ENCODE measurements around the gene OGFR. TPM values are rescaled to one million over a fixed set of nuclear protein-coding genes. Genes with fewer than 3 reads are reported as not detected.

OGFR gene
- total RNA-seq, 1 donor from 2014 or later: 43.7 TPM

DNA sequence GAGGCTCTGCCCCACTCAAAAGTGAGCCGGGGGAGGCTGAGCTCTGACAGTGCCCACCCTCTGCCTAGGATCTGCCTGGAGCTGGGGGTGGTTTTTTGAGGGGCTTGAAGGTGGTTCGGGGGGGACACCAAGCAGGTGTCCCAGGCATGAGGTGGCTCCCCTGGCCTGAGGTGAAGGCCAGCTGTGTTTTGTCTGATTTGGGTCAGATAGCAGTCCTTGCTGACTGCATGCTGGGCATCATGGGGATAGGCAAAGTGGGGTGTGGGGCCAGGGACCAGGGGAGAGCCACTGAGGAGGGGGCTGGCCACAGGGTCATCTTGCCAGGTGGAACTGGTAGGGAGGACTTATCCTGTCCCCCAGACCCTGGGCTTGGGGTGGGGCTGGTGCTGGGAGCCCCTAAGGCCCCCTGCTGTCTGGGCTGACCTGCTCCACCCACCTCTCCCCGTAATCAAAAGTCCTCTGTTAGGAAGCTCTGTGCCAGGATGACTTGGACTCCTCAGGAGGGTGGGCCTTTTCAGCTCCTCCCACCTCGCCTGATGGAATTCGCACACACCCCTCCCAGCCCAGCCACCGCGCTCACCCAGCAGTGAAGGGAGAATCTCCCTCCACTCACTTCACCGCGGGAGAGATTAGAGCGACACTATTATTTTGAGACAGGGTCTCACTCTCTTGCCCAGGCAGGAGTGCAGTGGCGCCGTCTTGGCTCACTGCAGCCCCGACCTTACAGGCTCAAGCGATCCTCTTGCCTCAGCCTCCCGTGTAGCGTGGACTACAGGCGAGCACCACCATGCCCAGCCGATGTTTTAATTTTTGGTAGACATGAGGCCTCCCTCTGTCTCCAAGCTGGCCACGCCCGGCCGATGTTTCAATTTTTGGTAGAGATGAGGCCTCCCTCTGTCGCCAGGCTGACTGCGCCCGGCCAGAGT is 10.7 kb downstream of the OGFR start:
- Histone ChIP-seq H3K27me3 (peaks cover 13% of the 10 kb centered on the region), H3K4me3 (no peak overlapping the region), H3K4me1 (peaks cover 48% of the 10 kb centered on the region), H3K9me3 (no peaks in the 10 kb centered on the region), H3K36me3 (peaks cover 0 to 24% of the 10 kb centered on the region in 2 donors), H3K27ac (no peak overlapping the region)
- intact Hi-C loops (cut with DNase I): loop anchor here (10.0 kb wide), 1 partner anchor 401 kb away; no protein-coding TSS in a partner anchor
- DNase-seq (ENCODE audit: extremely low spot score in 2 of 2): no peak
- TF ChIP-seq POLR2A (IDR thresholded peaks at IDR 0.05): no peak

DNA sequence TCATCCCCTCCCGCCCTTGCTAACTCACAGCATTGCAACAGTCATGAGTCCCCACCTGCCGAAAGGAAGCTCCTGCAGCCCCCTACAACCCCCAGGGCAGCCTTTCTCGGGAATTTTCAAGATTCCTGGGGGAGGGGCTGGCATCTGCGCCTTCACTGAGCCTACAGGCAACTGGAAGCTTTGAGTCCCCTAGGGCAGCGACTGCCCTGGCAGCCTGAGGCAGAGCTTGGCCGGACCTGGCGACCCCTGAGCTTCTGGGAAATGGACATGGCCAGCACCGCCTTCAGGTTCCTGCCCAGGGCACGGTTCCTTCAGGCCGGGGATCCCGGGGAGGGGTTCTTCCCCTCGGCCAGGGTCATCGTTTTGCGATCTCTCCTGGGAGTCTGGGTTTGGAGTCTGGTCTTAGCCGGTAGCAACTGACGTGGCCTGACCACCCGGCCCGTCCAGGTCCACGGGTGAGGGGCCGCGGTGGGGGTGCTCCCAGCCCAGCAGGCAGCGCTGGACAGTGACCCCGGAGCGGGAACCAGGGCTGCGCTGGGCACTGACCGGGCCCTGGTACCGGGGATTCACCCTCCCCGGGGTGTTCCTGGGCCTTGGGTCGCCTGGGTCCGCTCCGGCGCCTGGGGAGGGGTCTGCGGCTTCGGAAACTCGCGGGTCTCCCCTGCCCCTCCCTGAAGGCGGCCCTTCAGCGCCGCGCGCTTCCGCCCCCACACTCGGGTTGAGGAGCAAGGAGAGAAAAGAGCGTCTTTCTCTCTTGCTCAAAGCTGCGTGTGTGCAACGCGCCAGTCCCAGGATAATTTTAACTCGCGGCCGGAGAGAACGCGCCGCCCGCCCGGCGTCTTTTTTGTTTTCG is 11.6 kb downstream of the OGFR start:
- peak overlapping the region; percentile 32 to 41 for H3K4me3 ChIP-seq
- no peak overlapping the region for H3K27ac ChIP-seq
- H3K9me3 ChIP-seq: no peaks in the 10 kb centered on the region
- intact Hi-C loops (cut with DNase I): loop anchor here (10.0 kb wide), 1 partner anchor 401 kb away; no protein-coding TSS in a partner anchor
- TF ChIP-seq, protein P1, sequence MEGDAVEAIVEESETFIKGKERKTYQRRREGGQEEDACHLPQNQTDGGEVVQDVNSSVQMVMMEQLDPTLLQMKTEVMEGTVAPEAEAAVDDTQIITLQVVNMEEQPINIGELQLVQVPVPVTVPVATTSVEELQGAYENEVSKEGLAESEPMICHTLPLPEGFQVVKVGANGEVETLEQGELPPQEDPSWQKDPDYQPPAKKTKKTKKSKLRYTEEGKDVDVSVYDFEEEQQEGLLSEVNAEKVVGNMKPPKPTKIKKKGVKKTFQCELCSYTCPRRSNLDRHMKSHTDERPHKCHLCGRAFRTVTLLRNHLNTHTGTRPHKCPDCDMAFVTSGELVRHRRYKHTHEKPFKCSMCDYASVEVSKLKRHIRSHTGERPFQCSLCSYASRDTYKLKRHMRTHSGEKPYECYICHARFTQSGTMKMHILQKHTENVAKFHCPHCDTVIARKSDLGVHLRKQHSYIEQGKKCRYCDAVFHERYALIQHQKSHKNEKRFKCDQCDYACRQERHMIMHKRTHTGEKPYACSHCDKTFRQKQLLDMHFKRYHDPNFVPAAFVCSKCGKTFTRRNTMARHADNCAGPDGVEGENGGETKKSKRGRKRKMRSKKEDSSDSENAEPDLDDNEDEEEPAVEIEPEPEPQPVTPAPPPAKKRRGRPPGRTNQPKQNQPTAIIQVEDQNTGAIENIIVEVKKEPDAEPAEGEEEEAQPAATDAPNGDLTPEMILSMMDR (IDR thresholded peaks at IDR 0.05): no peak
- TF ChIP-seq POLR2AphosphoS5 (IDR thresholded peaks at IDR 0.05; ENCODE audit: insufficient read depth in 1 of 2, low read depth in 1 of 2) (no peak), POLR2A (IDR thresholded peaks at IDR 0.05) (no peak)
- peaks cover 13% of the 10 kb centered on the region for H3K27me3 ChIP-seq
- peaks cover 51% of the 10 kb centered on the region for H3K4me1 ChIP-seq
- no peak for DNase-seq (ENCODE audit: extremely low spot score in 2 of 2)
- peaks cover 0 to 14% of the 10 kb centered on the region in 2 donors for H3K36me3 ChIP-seq

DNA sequence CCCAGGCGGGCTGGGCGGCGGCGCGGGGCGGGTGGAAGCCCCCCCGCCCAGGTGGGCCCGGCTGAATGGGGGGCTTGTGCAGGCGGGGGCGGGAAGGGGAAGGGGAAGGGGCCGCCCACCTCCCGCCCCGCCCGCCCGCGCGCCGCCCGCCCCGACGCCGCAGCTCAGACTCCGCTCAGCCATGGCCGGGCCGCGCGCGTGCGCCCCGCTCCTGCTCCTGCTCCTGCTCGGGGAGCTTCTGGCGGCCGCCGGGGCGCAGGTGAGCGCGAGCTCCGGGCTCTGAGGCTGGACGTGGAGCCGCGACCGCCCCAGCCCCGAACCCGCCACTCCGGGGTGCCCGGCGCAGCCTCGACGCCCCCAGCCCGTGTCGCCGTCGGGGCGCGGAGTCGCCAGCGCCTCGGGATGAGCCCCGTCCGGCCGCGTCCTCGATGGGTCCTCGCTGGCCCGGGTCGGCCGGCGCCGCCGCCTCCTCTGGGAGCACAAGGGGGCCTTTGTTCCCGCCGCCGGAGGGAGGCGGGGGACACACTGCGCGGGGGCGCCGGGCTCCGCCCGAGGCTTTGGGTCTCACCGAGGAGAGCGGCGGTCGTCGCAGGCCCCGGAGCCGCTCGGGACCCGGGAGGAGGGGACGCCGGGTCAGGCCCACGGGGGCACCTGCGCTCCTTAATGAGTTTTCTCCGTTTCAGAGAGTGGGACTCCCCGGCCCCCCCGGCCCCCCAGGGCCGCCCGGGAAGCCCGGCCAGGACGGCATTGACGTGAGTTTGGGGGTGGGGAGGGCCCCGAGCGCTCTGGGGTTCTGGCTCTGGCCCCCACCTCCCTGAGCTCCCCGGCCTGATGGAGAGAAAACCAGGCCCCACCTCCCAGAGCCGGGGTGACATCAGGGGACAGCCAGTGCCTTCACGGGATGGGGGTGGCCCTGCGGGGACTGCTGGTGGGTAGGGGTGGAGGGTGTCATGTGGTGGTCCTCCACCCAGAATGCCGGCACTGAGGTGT is 12.5 kb downstream of the OGFR start, which contains the start of gene COL9A3:
COL9A3 (plus strand) TSS at position 167 of the 990 bp plus-strand sequence; CDS start at position 182, 15 bp downstream.
- peaks cover 0 to 5% of the 10 kb centered on the region in 2 donors for H3K36me3 ChIP-seq
- H3K27me3 ChIP-seq: peaks cover 13% of the 10 kb centered on the region
- TF ChIP-seq POLR2A (IDR thresholded peaks at IDR 0.05) (no peak), POLR2AphosphoS5 (IDR thresholded peaks at IDR 0.05; ENCODE audit: insufficient read depth in 1 of 2, low read depth in 1 of 2) (no peak)
- TF ChIP-seq, protein P1 (IDR thresholded peaks at IDR 0.05): no peak
- H3K4me1 ChIP-seq: peaks cover 51% of the 10 kb centered on the region
- DNase-seq (ENCODE audit: extremely low spot score in 2 of 2): no peak
- intact Hi-C loops (cut with DNase I): loop anchor here (10.0 kb wide), 1 partner anchor 402 kb away; no protein-coding TSS in a partner anchor
- H3K4me3 ChIP-seq: peak within 1 kb of the TSS; percentile 32 to 41
- H3K9me3 ChIP-seq: no peaks in the 10 kb centered on the region
- no peak within 1 kb of the TSS for H3K27ac ChIP-seq

DNA sequence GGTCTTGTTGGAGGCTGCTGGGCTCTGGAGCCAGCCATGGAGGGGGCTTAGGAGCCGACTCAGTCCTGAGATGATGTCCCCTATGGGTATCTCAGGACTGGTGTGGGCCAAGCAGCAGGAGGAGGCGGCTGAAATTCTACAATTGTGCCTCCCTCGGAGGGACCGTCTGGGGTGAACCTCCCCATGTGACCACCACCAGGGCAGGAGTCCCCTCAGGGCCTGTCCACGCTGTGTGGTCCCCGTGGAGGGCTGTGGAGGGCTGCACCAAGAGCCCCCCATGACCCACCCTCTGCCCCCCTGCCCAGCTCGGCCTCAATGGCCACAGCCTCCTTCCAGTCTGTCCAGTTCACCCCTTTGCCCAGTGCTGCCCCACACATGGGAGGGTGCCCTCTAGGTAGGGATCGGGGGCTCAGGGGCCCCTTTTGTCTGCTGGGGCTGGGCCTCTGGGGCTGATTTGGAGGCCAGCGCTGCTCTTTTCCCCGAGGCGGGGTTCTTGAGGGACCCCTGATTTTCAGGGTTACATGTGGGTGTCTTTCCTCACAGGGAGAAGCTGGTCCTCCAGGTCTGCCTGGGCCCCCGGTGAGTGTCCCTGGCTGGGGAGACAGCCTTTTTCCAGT is 13.4 kb downstream of the OGFR start:
- H3K36me3 ChIP-seq: no peaks in the 10 kb centered on the region
- peaks cover 51% of the 10 kb centered on the region for H3K4me1 ChIP-seq
- H3K27ac ChIP-seq: no peak overlapping the region
- no peak for DNase-seq (ENCODE audit: extremely low spot score in 2 of 2)
- TF ChIP-seq, protein P1 (IDR thresholded peaks at IDR 0.05): no peak
- TF ChIP-seq POLR2A (IDR thresholded peaks at IDR 0.05) (no peak), POLR2AphosphoS5 (IDR thresholded peaks at IDR 0.05; ENCODE audit: insufficient read depth in 1 of 2, low read depth in 1 of 2) (no peak)
- intact Hi-C loops (cut with DNase I): loop anchor here (10.0 kb wide), 1 partner anchor 403 kb away; no protein-coding TSS in a partner anchor
- no peak overlapping the region for H3K4me3 ChIP-seq
- H3K27me3 ChIP-seq: peaks cover 13% of the 10 kb centered on the region
- H3K9me3 ChIP-seq: no peaks in the 10 kb centered on the region

Data from vagina (tissue), 2 donors.